H1 (cell line): Measurements from ENCODE around the gene DDX42. TPM values are rescaled to one million over a fixed set of nuclear protein-coding genes. Genes with fewer than 3 reads are reported as not detected.
A peak's percentile ranks its signal among the peaks of the same experiment; 100 is the strongest.

Source experiments
- CTCF ChIA-PET: fragments of 300-600 bp; sonication (Branson Sonifier 250); formaldehyde crosslinking; loops from one replicate; lab custom pipeline; 2021; ENCODE audit not compliant: partially characterized antibody; lab: Charles Lee
- POLR2A ChIA-PET: fragments of 300-600 bp; sonication (Branson Sonifier 250); formaldehyde crosslinking; loops from one replicate; lab custom pipeline; 2021; ENCODE audit warnings: inconsistent platforms; ENCODE audit not compliant: partially characterized antibody; lab: Charles Lee
- DNase-seq, 2 experiments: peaks; one replicate each; pipeline versions ENCODE4 v3.0.0 to v3.0.0-alpha.2; 2010 to 2022; ENCODE audit warnings: low spot score in 2 of 2, low read depth in 1 of 2, mixed read lengths in 1 of 2
- FAIRE-seq: peaks from 2 replicates; lab custom pipeline; 2011; peaks lifted over from hg19 to GRCh38; lab: Jason Lieb, UNC
- H2AFZ ChIP-seq: 2 replicates; pipeline ENCODE4 v1.8.1; 2012; ENCODE audit warnings: low read length, inconsistent platforms
- H2AK5ac ChIP-seq: 2 replicates; pipeline ENCODE4 v1.6.1; 2013; ENCODE audit warnings: low read depth, low read length
- H2BK120ac ChIP-seq: replicated peaks from 2 replicates; pipeline ENCODE3; 2013; ENCODE audit warnings: low read depth, low read length, inconsistent platforms
- H2BK12ac ChIP-seq: 2 replicates; pipeline ENCODE4 v1.6.1; 2013; ENCODE audit warnings: low read depth, low read length
- H2BK15ac ChIP-seq: 2 replicates; pipeline ENCODE4 v1.6.1; 2013; ENCODE audit warnings: low read length
- H2BK20ac ChIP-seq: 2 replicates; pipeline ENCODE4 v1.6.1; 2013; ENCODE audit warnings: low read length
- H2BK5ac ChIP-seq: 2 replicates; pipeline ENCODE4 v1.6.1; 2013; ENCODE audit warnings: low read depth, low read length
- H3K14ac ChIP-seq: 2 replicates; pipeline ENCODE4 v1.6.1; 2013; ENCODE audit warnings: inconsistent platforms; ENCODE audit not compliant: insufficient read length
- H3K18ac ChIP-seq: 2 replicates; pipeline ENCODE4 v1.6.1; 2013; ENCODE audit warnings: low read length; ENCODE audit errors: extremely low read depth
- H3K23ac ChIP-seq: 2 replicates; pipeline ENCODE4 v1.6.1; 2013; ENCODE audit warnings: inconsistent platforms; ENCODE audit not compliant: insufficient read length
- H3K23me2 ChIP-seq: 2 replicates; pipeline ENCODE4 v1.6.1; 2013; ENCODE audit warnings: low read depth, low read length
- H3K27ac ChIP-seq: 2 replicates; pipeline ENCODE4 v1.6.1; 2011; ENCODE audit warnings: low read depth, low read length, inconsistent platforms
- H3K27me3 ChIP-seq, 4 experiments: replicated peaks in 1 of 4; 1 replicate in 1 of 4; 2 replicates in 3 of 4; pipeline versions ENCODE4 v1.6.1 to v1.8.1; 2011 to 2013; ENCODE audit warnings: low read length in 3 of 4, mild to moderate bottlenecking in 3 of 4, inconsistent platforms in 2 of 4, mixed read lengths in 2 of 4, moderate library complexity in 1 of 4; ENCODE audit not compliant: control insufficient read depth in 3 of 4, insufficient read depth in 3 of 4; ENCODE audit errors: extremely low read depth in 1 of 4
- H3K36me3 ChIP-seq, 4 experiments: 2 replicates each; pipeline versions ENCODE4 v1.6.1 to v1.8.1; 2011 to 2013; ENCODE audit warnings: mild to moderate bottlenecking in 4 of 4, low read length in 3 of 4, moderate library complexity in 2 of 4, control low read depth in 1 of 4, inconsistent platforms in 1 of 4; ENCODE audit not compliant: insufficient read depth in 4 of 4, control insufficient read depth in 2 of 4
- H3K4ac ChIP-seq: replicated peaks from 2 replicates; pipeline ENCODE3; 2013; ENCODE audit warnings: low read length, low read depth, mixed read lengths, inconsistent platforms; ENCODE audit not compliant: insufficient read length
- H3K4me1 ChIP-seq, 4 experiments: replicated peaks in 1 of 4; 1 replicate in 1 of 4; 2 replicates in 3 of 4; pipeline versions ENCODE4 v1.6.1 to v1.8.1; 2011 to 2013; ENCODE audit warnings: low read length in 3 of 4, inconsistent platforms in 2 of 4, mixed read lengths in 1 of 4; ENCODE audit not compliant: insufficient read depth in 4 of 4, control insufficient read depth in 3 of 4
- H3K4me2 ChIP-seq, 2 experiments: 2 replicates each; pipeline versions ENCODE4 v1.6.1 to v1.8.1; 2011 to 2013; ENCODE audit warnings: low read depth in 2 of 2, low read length in 2 of 2, control low read depth in 1 of 2, inconsistent platforms in 1 of 2, mild to moderate bottlenecking in 1 of 2; ENCODE audit not compliant: insufficient read depth in 1 of 2
- H3K4me3 ChIP-seq, 4 experiments: fragments of 200-600, 300-600 bp in 1 of 4; sonication (generic), shearing (Covaris generic), sonication (Bioruptor Twin) in 1 of 4; 2 replicates each; pipeline versions ENCODE4 v1.5.1 to v1.8.1; 2011 to 2016; ENCODE audit warnings: low read length in 4 of 4, low read depth in 3 of 4, control low read depth in 2 of 4, inconsistent platforms in 2 of 4, mild to moderate bottlenecking in 2 of 4, mixed read lengths in 1 of 4, moderate library complexity in 1 of 4; ENCODE audit not compliant: insufficient read depth in 2 of 4; ENCODE audit errors: extremely low read depth in 1 of 4
- H3K56ac ChIP-seq: replicated peaks from 2 replicates; pipeline ENCODE3; 2013; ENCODE audit warnings: low read depth, mild to moderate bottlenecking, mixed read lengths, low read length, inconsistent platforms; ENCODE audit not compliant: insufficient read length
- H3K79me1 ChIP-seq: 2 replicates; pipeline ENCODE4 v1.6.1; 2013; ENCODE audit warnings: low read depth, low read length, control low read depth
- H3K79me2 ChIP-seq, 2 experiments: 2 replicates each; pipeline versions ENCODE4 v1.6.1 to v1.8.1; 2012 to 2013; ENCODE audit warnings: low read length in 2 of 2, mild to moderate bottlenecking in 2 of 2, inconsistent platforms in 1 of 2; ENCODE audit not compliant: insufficient read depth in 2 of 2, control insufficient read depth in 1 of 2
- H3K9ac ChIP-seq, 4 experiments: replicated peaks in 1 of 4; 1 replicate in 1 of 4; 2 replicates in 3 of 4; pipeline versions ENCODE4 v1.6.1 to v1.8.1; 2011 to 2013; ENCODE audit warnings: low read depth in 3 of 4, low read length in 3 of 4, control low read depth in 2 of 4, mild to moderate bottlenecking in 2 of 4, moderate library complexity in 2 of 4, inconsistent platforms in 1 of 4; ENCODE audit errors: extremely low read depth in 1 of 4
- H3K9me3 ChIP-seq, 2 experiments: 2 replicates each; pipeline versions ENCODE4 v1.6.1 to v1.8.1; 2012 to 2013; ENCODE audit warnings: mild to moderate bottlenecking in 2 of 2, moderate library complexity in 2 of 2, control low read depth in 1 of 2, inconsistent platforms in 1 of 2, low read depth in 1 of 2, low read length in 1 of 2, mixed read lengths in 1 of 2; ENCODE audit not compliant: insufficient read depth in 2 of 2
- H4K20me1 ChIP-seq, 2 experiments: replicated peaks in 1 of 2; 2 replicates each; pipeline versions ENCODE3 to v1.8.1; 2011 to 2013; ENCODE audit warnings: inconsistent platforms in 2 of 2, low read length in 2 of 2, mild to moderate bottlenecking in 1 of 2; ENCODE audit not compliant: insufficient read depth in 2 of 2, control insufficient read depth in 1 of 2
- H4K5ac ChIP-seq: 2 replicates; pipeline ENCODE4 v1.6.1; 2013; ENCODE audit warnings: low read length, low read depth, mixed read lengths, inconsistent platforms; ENCODE audit not compliant: insufficient read length
- H4K8ac ChIP-seq: 2 replicates; pipeline ENCODE4 v1.8.0; 2013; ENCODE audit warnings: mild to moderate bottlenecking, moderate library complexity, low read length, inconsistent platforms; ENCODE audit not compliant: insufficient read depth; ENCODE audit errors: extremely low read depth
- H4K91ac ChIP-seq: replicated peaks from 2 replicates; pipeline ENCODE3; 2013; ENCODE audit warnings: low read length, mixed read lengths, inconsistent platforms; ENCODE audit not compliant: insufficient read length
- ATF3 ChIP-seq: IDR thresholded peaks from 2 replicates; pipeline ENCODE4 v1.6.1; 2011; ENCODE audit warnings: low read depth, mild to moderate bottlenecking, low read length; ENCODE audit not compliant: insufficient read depth
- BACH1 ChIP-seq: IDR thresholded peaks from 2 replicates; pipeline ENCODE4 v1.6.1; 2012; ENCODE audit warnings: low read length, improper control_type of control experiment
- BCL11A ChIP-seq, 2 experiments: IDR thresholded peaks; one replicate each; pipeline ENCODE4 v1.6.1; 2011; ENCODE audit warnings: low read depth in 2 of 2, low read length in 2 of 2, mild to moderate bottlenecking in 2 of 2
- FOSL1 ChIP-seq: IDR thresholded peaks from 2 replicates; pipeline ENCODE4 v1.6.1; 2011; ENCODE audit warnings: mild to moderate bottlenecking, low read depth, low read length, moderate library complexity; ENCODE audit not compliant: insufficient read depth
- GABPA ChIP-seq: IDR thresholded peaks from 2 replicates; pipeline ENCODE4 v1.6.1; 2011; ENCODE audit warnings: mild to moderate bottlenecking, low read length, moderate library complexity, borderline replicate concordance; ENCODE audit not compliant: insufficient read depth
- HDAC2 ChIP-seq, 2 experiments: fragments of 300-600 bp in 1 of 2; sonication (generic) in 1 of 2; IDR thresholded peaks; 2 replicates each; pipeline ENCODE4 v1.6.1; 2011 to 2012; ENCODE audit warnings: low read depth in 2 of 2, low read length in 2 of 2, mild to moderate bottlenecking in 2 of 2, moderate library complexity in 2 of 2, borderline replicate concordance in 1 of 2, inconsistent platforms in 1 of 2
- KDM1A ChIP-seq: fragments of 200-600, 300-600 bp; sonication (generic); IDR thresholded peaks from 2 replicates; pipeline ENCODE4 v1.7.1; 2016; ENCODE audit warnings: mild to moderate bottlenecking, low read length, borderline replicate concordance
- KDM4A ChIP-seq: IDR thresholded peaks from one replicate; pipeline ENCODE4 v1.7.1; 2012; ENCODE audit warnings: low read depth, mild to moderate bottlenecking, moderate library complexity, low read length, inconsistent platforms; ENCODE audit not compliant: severe bottlenecking
- NRF1 ChIP-seq: IDR thresholded peaks from 2 replicates; pipeline ENCODE4 v1.6.1; 2011; ENCODE audit warnings: mild to moderate bottlenecking, low read depth, low read length, improper control_type of control experiment
- TEAD4 ChIP-seq: IDR thresholded peaks from 2 replicates; pipeline ENCODE4 v1.6.1; 2012; ENCODE audit warnings: low read depth, low read length, inconsistent platforms, mixed read lengths
- WGBS, 2 experiments: shearing (Covaris generic) in 1 of 2; methylation state at CpG; one replicate each; pipeline versions ENCODE4 v1.1.6 to v1.1.7; 2013 to 2015; ENCODE audit warnings: low lambda C conversion rate in 2 of 2, mixed read lengths in 2 of 2, inconsistent platforms in 1 of 2, low coverage in 1 of 2, missing lambda C conversion rate in 1 of 2; ENCODE audit not compliant: insufficient replicate concordance in 2 of 2, insufficient coverage in 1 of 2, insufficient read length in 1 of 2; ENCODE audit errors: extremely low coverage in 1 of 2, missing lambda C conversion rate in 1 of 2; 5-methylcytosine and 5-hydroxymethylcytosine counted together
- polyA plus RNA-seq, 7 experiments: library from polyadenylated mRNA; depleted of rRNA in 3 of 7; stranded (reverse) in 5 of 7; unstranded in 2 of 7; fragments of >200 nt in 5 of 7; fragments of 200-250 nt in 2 of 7; gene quantifications; 1 replicate in 5 of 7; 2 replicates in 1 of 7; 4 replicates in 1 of 7; pipeline versions ENCODE4 v1.2.1 to v1.2.3, GENCODE V29; 2011 to 2013; ENCODE audit warnings: missing spikeins in 2 of 7, mixed read lengths in 2 of 7
- total RNA-seq: library from RNA; stranded (reverse); fragmentation: NEBNext Ultra II Directional; extraction: Animal tissue kit (Norgen Biotek cat#: 25700); gene quantifications from 2 replicates; pipeline ENCODE4 v1.2.1, GENCODE V29; 2021

DDX42 gene
- total and polyA plus RNA-seq, 2 of the 8 experiments (the other 6 are each of a cell fraction or from before 2014, with no cell fraction given) = 40.6 to 114 TPM

- Histone ChIP-seq H2BK15ac (0 out of 2 replicates have a peak within 1 kb of the TSS, but pooled peaks have one; percentile 90), H3K23ac (no peak within 1 kb of the TSS), H4K91ac (peak within 1 kb of the TSS; percentile 79), H3K4me1 (peaks cover 0 to 3% (median 0%) of the 10 kb centered on the region in 4 experiments; a peak in 2 of 7 replicates), H3K27ac (peak within 1 kb of the TSS; percentile 84), H4K8ac (peak within 1 kb of the TSS; percentile 93; the same call in 1 of the 2 replicates), H3K18ac (peak within 1 kb of the TSS; percentile 95), H2AFZ (peak within 1 kb of the TSS; percentile 35; the same call in 1 of the 2 replicates), H2BK12ac (no peak within 1 kb of the TSS; the same call in 1 of the 2 replicates), H3K4me3 (peak within 1 kb of the TSS; percentile 56 to 95 (median 88)), H3K36me3 (peaks cover under 1 to 10% (median 5%) of the 10 kb centered on the region in 4 experiments; a peak in 7 of 8 replicates), H3K23me2 (peaks cover 6% of the 10 kb centered on the region), H2AK5ac (no peak within 1 kb of the TSS), H3K9me3 (no peaks in the 10 kb centered on the region), H3K4ac (peak within 1 kb of the TSS; percentile 57), H3K27me3 (no peaks in the 10 kb centered on the region), H2BK20ac (no peak within 1 kb of the TSS; the same call in 1 of the 2 replicates), H3K9ac (peak within 1 kb of the TSS; percentile 57 to 87 (median 76)), H3K14ac (no peak within 1 kb of the TSS), H2BK5ac (peak within 1 kb of the TSS; percentile 89), H3K4me2 (peak within 1 kb of the TSS; percentile 75 to 90), H4K20me1 (no peaks in the 10 kb centered on the region), H2BK120ac (peak within 1 kb of the TSS; percentile 44), H3K56ac (peak within 1 kb of the TSS; percentile 88), H4K5ac (peak within 1 kb of the TSS; percentile 77), H3K79me1 (no peaks in the 10 kb centered on the region; the same call in 1 of the 2 replicates), H3K79me2 (peaks cover 0 to 10% of the 10 kb centered on the region in 2 experiments; a peak in 2 of 4 replicates)
- WGBS, 2 experiments = 2% methylated on average over 52 of the region's 61 CpGs; no CpG with 5 or more reads in 1 of the 2 experiments
- ChIA-PET CTCF (no interaction called here), POLR2A (interaction anchor here (0.6 to 2.3 kb wide), 27 partner anchors 9 to 212 kb away, joined by 3 to 26 read pairs (median 4); partner anchors contain the start of genes CCDC47, DDX42, LIMD2 and MAP3K3)
- FAIRE-seq (no peak), DNase-seq (peak; percentile 96 to 97)
- TF ChIP-seq BACH1 (no peak), TEAD4 (no peak), GABPA (no peak), BCL11A (IDR thresholded peaks at IDR 0.05; ENCODE audit: low read depth in 2 of 2, low read length in 2 of 2) (no peak), KDM1A (no peak), HDAC2 (IDR thresholded peaks at IDR 0.05; ENCODE audit: borderline replicate concordance in 1 of 2, low read depth in 2 of 2, low read length in 2 of 2) (0 out of 4 replicates have a peak, but pooled peaks of 1 of the 2 experiments have one; percentile 25), KDM4A (peak; percentile 82), FOSL1 (0 out of 2 replicates have a peak, but pooled peaks have one; percentile 60), NRF1 (peak; percentile 47), ATF3 (no peak)
These were observed 32.4 kb upstream of the DDX42 start, which contains the start of gene STRADA for GRCh38 chr17:63741408-63742173. Gene STRADA, minus strand, starts transcription at chr17:63741799. Its CDS starts 13,430 bp downstream, at chr17:63728369.
